Measurements from ENCODE around the gene TRAPPC11.

DNA sequence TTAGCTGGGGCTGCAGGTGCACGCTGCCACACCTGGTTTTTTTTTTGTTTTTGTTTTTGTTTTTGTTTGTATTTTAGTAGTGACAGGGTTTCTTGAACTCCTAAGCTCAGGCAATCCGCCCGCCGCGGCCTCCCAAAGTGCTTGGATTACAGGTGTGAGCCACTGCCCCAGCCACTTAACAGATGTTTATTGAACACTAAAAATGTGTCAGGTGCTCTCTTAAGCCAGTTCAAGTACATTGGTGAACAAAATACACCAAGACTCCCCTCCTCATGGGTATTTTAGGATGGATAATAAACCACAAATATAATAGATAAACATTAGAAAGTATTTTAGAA lies 69.9 kb downstream of the TRAPPC11 start:
- TF ChIP-seq POLR2A (IDR thresholded peaks at IDR 0.05; ENCODE audit: borderline replicate concordance, extremely low read depth, insufficient read depth, insufficient read length) (no peak), EZH2 (IDR thresholded peaks at IDR 0.05) (no peak), REST (IDR thresholded peaks at IDR 0.05; ENCODE audit: low read depth) (no peak), CEBPB (IDR thresholded peaks at IDR 0.05; ENCODE audit: low read depth) (no peak), ZFX (IDR thresholded peaks at IDR 0.05) (no peak)
- TF ChIP-seq, protein P1, sequence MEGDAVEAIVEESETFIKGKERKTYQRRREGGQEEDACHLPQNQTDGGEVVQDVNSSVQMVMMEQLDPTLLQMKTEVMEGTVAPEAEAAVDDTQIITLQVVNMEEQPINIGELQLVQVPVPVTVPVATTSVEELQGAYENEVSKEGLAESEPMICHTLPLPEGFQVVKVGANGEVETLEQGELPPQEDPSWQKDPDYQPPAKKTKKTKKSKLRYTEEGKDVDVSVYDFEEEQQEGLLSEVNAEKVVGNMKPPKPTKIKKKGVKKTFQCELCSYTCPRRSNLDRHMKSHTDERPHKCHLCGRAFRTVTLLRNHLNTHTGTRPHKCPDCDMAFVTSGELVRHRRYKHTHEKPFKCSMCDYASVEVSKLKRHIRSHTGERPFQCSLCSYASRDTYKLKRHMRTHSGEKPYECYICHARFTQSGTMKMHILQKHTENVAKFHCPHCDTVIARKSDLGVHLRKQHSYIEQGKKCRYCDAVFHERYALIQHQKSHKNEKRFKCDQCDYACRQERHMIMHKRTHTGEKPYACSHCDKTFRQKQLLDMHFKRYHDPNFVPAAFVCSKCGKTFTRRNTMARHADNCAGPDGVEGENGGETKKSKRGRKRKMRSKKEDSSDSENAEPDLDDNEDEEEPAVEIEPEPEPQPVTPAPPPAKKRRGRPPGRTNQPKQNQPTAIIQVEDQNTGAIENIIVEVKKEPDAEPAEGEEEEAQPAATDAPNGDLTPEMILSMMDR (IDR thresholded peaks at IDR 0.05 in 2 of 3, conservative IDR thresholded peaks at IDR 0.05 in 1 of 3; ENCODE audit: borderline replicate concordance in 1 of 3, insufficient read depth in 1 of 3, low read depth in 2 of 3, low read length in 2 of 3), result no peak
- TF ChIP-seq, protein P2, sequence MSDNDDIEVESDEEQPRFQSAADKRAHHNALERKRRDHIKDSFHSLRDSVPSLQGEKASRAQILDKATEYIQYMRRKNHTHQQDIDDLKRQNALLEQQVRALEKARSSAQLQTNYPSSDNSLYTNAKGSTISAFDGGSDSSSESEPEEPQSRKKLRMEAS (IDR thresholded peaks at IDR 0.05), result no peak
